RWPE2 (cell line): ENCODE measurements around the gene COG8.

Experiments
- ATAC-seq: fragments of 200-7000 bp; cut with Tn5 transposase; 3 replicates; pipeline ENCODE4 v1.9.1; 2021; ENCODE audit warnings: low read depth
- DNase-seq: peaks from one replicate; pipeline ENCODE4 v3.0.0-alpha.2; 2020; ENCODE audit warnings: low spot score
- H3K27ac ChIP-seq: fragments of 450-650 bp; 2 replicates; pipeline ENCODE4 v1.5.1; 2017; ENCODE audit warnings: mild to moderate bottlenecking; ENCODE audit not compliant: poor library complexity, severe bottlenecking
- H3K27me3 ChIP-seq: fragments of 250-450 bp; sonication (Bioruptor Pico); 2 replicates; pipeline ENCODE4 v1.5.1; 2021; ENCODE audit warnings: mild to moderate bottlenecking, moderate library complexity; ENCODE audit not compliant: insufficient read depth, poor library complexity, severe bottlenecking
- H3K36me3 ChIP-seq: fragments of 250-450 bp; sonication (Bioruptor Pico); 2 replicates; pipeline ENCODE4 v1.5.1; 2020; ENCODE audit warnings: low read depth, mild to moderate bottlenecking, moderate library complexity
- H3K4me1 ChIP-seq: fragments of 250-450 bp; sonication (Bioruptor Pico); 2 replicates; pipeline ENCODE4 v1.5.1; 2021; ENCODE audit warnings: mild to moderate bottlenecking, moderate library complexity; ENCODE audit not compliant: insufficient read depth, poor library complexity, severe bottlenecking
- H3K4me3 ChIP-seq: fragments of 250-450 bp; sonication (Bioruptor Pico); 2 replicates; pipeline ENCODE4 v1.5.1; 2021; ENCODE audit warnings: mild to moderate bottlenecking, moderate library complexity; ENCODE audit not compliant: severe bottlenecking
- H3K9me3 ChIP-seq: fragments of 250-450 bp; sonication (Bioruptor Pico); 2 replicates; pipeline ENCODE4 v1.5.1; 2021; ENCODE audit warnings: mild to moderate bottlenecking, moderate library complexity; ENCODE audit not compliant: severe bottlenecking
- CTCF ChIP-seq: fragments of 450-650 bp; IDR thresholded peaks from one replicate; pipeline ENCODE4 v1.5.1; 2017; ENCODE audit warnings: mild to moderate bottlenecking, moderate library complexity; ENCODE audit not compliant: poor library complexity, severe bottlenecking

Gene COG8

GRCh38 chr16:69378760-69379159 lies 39.4 kb upstream of the COG8 start:
- Histone ChIP-seq H3K9me3 (no peaks in the 10 kb centered on the region), H3K4me1 (no peaks in the 10 kb centered on the region), H3K4me3 (no peak overlapping the region), H3K27me3 (no peaks in the 10 kb centered on the region), H3K27ac (no peak overlapping the region), H3K36me3 (peaks cover 83% of the 10 kb centered on the region)
- no peak for ATAC-seq
- TF ChIP-seq CTCF, result no peak
- DNase-seq, result no peak

- no peaks in the 10 kb centered on the region for H3K27me3 ChIP-seq
- H3K9me3 ChIP-seq, result no peaks in the 10 kb centered on the region
- TF ChIP-seq CTCF, result no peak
- no peak overlapping the region for H3K27ac ChIP-seq
- H3K36me3 ChIP-seq, result peaks cover 80% of the 10 kb centered on the region
- no peaks in the 10 kb centered on the region for H3K4me1 ChIP-seq
- ATAC-seq (no peak), DNase-seq (no peak)
- no peak overlapping the region for H3K4me3 ChIP-seq
Observed at GRCh38 chr16:69378036-69378435, 38.7 kb upstream of the COG8 start.

- DNase-seq, result no peak
- ATAC-seq, result no peak
- H3K27ac ChIP-seq, result no peak overlapping the region
- H3K36me3 ChIP-seq, result peaks cover 80% of the 10 kb centered on the region
- H3K4me3 ChIP-seq, result no peak overlapping the region
- H3K9me3 ChIP-seq, result no peaks in the 10 kb centered on the region
- no peaks in the 10 kb centered on the region for H3K27me3 ChIP-seq
- TF ChIP-seq CTCF, result no peak
- H3K4me1 ChIP-seq, result no peaks in the 10 kb centered on the region
Observed at GRCh38 chr16:69376393-69377059, 37.2 kb upstream of the COG8 start.

GRCh38 chr16:69373019-69373418 lies 33.7 kb upstream of the COG8 start:
- Histone ChIP-seq H3K9me3 (no peaks in the 10 kb centered on the region), H3K27ac (no peak overlapping the region), H3K27me3 (no peaks in the 10 kb centered on the region), H3K4me1 (no peaks in the 10 kb centered on the region), H3K4me3 (no peak overlapping the region), H3K36me3 (peaks cover 76% of the 10 kb centered on the region)
- DNase-seq (no peak), ATAC-seq (no peak)
- TF ChIP-seq CTCF, result no peak

GRCh38 chr16:69371564-69371963 lies 32.2 kb upstream of the COG8 start:
- H3K36me3 ChIP-seq, result peaks cover 84% of the 10 kb centered on the region
- no peaks in the 10 kb centered on the region for H3K9me3 ChIP-seq
- DNase-seq, result no peak
- H3K4me1 ChIP-seq, result no peaks in the 10 kb centered on the region
- no peak for TF ChIP-seq CTCF
- no peaks in the 10 kb centered on the region for H3K27me3 ChIP-seq
- H3K4me3 ChIP-seq, result no peak overlapping the region
- no peak overlapping the region for H3K27ac ChIP-seq
- ATAC-seq, result no peak
